CD4-positive, alpha-beta T cell treated with Interleukin-10 for 1 hour (primary cell): Measurements from ENCODE around the gene ZFX.
"Not testable (repeated sequence)": the region's sequence is repeated elsewhere in the genome, so short reads cannot be mapped to it uniquely, and the experiment has no call there.

Source experiments
- DNase-seq: peaks from one replicate; pipeline ENCODE4 v3.0.0-alpha.2; 2020

Gene ZFX

GRCh38 chrX:24153178-24153795, 3.8 kb downstream of the ZFX start:
- peak; percentile 36 for DNase-seq

DNA sequence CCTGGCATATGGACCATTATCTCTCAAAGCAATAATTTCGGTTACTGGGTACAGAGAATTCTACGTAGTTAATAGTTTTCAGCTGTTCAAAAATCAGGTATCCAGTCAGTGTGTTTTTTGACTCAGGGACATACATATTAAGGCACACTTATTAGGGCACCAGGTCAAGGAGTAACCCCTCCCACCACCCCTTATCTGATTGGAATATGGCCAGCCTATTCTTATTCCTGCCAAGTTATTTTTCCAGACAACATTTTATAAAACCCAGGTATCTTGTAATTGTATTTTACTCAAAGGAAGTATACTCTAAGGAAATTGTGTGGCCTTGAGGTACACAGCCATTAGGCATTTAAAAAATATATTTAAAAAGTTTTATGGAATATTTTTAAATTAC, 4.3 kb downstream of the ZFX start:
- DNase-seq: no peak

GRCh38 chrX:24154490-24155034, 5.0 kb downstream of the ZFX start:
- DNase-seq: no peak

GRCh38 chrX:24155747-24156146, 6.2 kb downstream of the ZFX start:
- DNase-seq: not testable (repeated sequence)

- no peak for DNase-seq
Measured at GRCh38 chrX:24156177-24156576, 6.6 kb downstream of the ZFX start.

DNA sequence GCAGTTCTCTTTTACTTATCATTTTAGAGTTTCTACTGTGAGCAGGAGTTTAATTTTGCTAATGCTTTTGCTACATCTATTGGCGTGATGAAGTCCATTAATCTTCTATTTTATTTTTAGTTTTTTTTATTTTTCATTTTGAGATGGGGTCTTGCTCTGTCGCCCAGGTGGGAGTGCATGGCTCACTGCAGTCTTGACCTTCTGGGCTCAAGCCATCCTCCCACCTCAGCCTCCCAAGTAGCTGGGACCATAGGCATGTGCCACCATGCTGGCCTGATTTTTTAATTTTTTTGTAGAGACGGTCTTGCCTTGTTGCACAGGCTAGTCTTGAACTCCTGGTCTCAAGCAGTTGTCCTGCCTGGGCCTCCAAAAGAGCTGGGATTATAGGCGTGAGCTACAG, 9.4 kb downstream of the ZFX start:
- no peak for DNase-seq

DNA sequence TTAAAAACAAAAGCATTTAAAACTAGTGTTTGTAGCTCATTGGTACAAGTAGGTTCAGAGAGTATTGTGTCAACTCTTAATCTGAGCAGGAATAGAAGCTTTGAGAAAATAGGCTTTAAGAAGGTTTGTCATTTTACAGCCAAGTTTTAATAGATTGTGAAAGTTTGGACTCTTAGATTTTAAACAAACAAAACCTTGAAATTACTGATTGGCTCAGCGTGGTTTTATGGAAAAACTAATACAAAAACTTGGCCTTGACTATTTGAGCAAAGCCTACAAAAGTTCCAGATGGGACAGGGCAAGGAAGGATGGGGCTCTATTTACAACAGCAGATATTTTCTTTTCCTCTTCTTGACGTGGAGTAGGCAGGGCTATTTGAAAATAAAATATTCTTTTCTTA, 16.5 kb downstream of the ZFX start:
- no peak for DNase-seq

GRCh38 chrX:24167719-24168472, 18.4 kb downstream of the ZFX start:
- DNase-seq: no peak

- no peak for DNase-seq
Measured at GRCh38 chrX:24168807-24169206, 19.3 kb downstream of the ZFX start.

DNA sequence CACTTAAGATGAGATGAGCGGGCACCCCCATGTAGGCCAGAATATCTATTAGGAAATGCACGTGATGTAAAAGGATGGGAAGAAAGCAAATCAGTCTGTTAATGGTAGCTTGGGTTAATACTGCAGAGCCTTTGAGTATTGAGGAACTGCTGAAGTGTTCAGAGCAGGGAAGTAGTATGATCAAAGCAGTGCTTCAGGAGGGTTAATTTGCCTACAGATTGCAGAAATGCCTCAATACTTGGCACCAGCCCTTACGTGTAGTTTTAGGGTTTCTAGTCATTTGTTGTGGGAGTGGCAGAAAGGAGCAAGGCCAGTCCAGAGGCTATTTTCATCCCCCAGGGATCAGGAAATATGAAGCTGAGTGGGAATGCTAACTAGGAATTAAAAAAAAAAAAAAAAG, 19.7 kb downstream of the ZFX start:
- no peak for DNase-seq

GRCh38 chrX:24173115-24173847, 23.8 kb downstream of the ZFX start:
- DNase-seq: no peak

- DNase-seq: no peak
Measured at GRCh38 chrX:24175276-24175675, 25.7 kb downstream of the ZFX start.

DNA sequence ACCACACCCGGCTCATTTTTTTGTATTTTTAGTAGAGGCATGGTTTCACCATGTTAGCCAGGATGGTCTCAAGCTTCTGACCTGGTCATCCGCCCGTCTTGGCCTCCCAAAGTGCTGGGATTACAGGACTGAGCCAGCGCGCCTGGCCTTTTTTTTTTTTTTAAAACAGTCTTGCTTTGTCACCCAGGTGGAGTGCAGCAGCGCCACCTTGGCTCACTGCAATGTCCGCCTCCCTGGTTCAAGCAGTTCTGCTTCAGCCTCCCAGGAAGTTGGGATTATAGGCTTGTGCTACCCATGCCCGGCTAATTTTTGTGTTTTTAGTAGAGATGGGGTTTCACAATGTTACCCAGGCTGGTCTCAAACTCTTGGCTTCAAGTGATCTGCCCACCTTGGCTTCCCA, 28.9 kb downstream of the ZFX start:
- no peak for DNase-seq

DNA sequence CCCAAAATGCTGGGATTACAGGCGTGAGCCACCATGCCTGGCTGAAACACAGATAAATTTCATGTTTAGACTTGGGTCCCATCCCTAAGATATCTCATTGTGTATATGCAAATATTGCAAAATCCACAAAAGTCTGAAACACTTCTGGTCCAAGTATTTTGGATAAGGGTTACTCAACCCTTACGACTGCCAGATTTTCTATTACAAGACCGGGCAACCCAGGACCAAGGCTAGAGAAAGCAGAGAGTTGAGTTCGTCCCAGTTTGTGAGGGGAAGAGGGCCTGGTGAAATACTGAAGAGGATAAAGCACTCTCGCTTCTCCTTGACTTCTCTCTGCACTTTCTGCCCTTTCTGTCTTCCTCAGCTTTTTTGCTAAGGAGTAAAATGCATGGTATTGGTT, 34.5 kb downstream of the ZFX start:
- DNase-seq: no peak

DNA sequence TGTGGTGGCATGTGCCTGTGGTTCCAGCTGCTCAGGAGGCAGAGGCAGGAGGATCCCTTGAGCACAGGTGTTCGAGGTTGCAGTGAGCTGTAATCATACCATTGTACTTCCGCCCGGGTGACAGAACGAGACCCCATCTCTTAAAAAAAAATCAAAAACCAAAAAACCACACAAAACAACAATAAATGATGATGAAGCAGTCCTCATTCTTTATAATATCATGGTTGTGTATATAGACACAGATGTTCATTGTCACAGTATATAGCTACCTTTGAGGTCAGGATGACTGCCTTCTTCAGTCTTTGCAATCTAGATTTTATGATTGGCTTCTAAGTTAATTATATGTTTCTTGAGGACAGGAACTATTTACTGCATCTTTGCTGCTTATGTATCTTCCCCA, 37.0 kb downstream of the ZFX start:
- no peak for DNase-seq

- DNase-seq: no peak
Measured at GRCh38 chrX:24186986-24187385, 37.5 kb downstream of the ZFX start.

GRCh38 chrX:24189490-24189889, 40.0 kb downstream of the ZFX start:
- no peak for DNase-seq

- DNase-seq: no peak
Measured at GRCh38 chrX:24190500-24191156, 41.1 kb downstream of the ZFX start.

GRCh38 chrX:24196509-24196908, 47.0 kb downstream of the ZFX start:
- no peak for DNase-seq

GRCh38 chrX:24198101-24198500, 48.6 kb downstream of the ZFX start:
- no peak for DNase-seq

- no peak for DNase-seq
Measured at GRCh38 chrX:24200133-24200532, 50.6 kb downstream of the ZFX start.

GRCh38 chrX:24201216-24201615, 51.7 kb downstream of the ZFX start:
- no peak for DNase-seq

DNA sequence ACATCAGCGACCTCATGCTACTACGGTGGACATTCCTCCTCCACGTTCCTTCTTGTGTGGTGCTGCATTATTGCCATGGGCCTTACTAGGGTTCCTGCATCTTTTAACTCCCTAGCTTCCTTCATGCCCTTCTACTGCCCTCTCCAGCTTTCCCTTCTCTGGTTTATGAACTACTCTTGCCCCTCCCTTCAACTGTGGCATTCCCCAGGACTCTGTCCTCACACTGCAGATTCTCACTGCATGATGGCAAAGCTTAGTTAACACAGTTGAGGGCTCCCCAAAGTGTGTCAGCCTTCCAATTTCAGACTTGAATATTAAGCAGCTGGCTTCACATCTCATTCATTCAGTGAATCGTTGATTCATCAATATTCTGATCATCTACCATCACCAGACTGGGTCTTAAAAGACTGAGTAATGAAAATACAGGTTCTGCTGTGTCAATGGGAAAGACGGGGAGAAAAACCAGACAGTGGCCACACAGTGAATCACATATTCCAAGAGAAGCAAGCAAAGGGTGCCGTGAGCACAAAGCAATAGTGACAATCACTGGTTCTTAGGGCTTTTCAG, 53.0 kb downstream of the ZFX start:
- DNase-seq: no peak
